HG02759 (cell line): Measurements from ENCODE around the gene CHTOP.

ENCODE experiments used
- ATAC-seq: cut with Tn5 transposase; IDR thresholded peaks from one replicate; pipeline ENCODE4 v1.9.1; 2021; ENCODE audit warnings: mild to moderate bottlenecking, moderate library complexity; ENCODE audit not compliant: unreplicated experiment

The CHTOP gene

DNA sequence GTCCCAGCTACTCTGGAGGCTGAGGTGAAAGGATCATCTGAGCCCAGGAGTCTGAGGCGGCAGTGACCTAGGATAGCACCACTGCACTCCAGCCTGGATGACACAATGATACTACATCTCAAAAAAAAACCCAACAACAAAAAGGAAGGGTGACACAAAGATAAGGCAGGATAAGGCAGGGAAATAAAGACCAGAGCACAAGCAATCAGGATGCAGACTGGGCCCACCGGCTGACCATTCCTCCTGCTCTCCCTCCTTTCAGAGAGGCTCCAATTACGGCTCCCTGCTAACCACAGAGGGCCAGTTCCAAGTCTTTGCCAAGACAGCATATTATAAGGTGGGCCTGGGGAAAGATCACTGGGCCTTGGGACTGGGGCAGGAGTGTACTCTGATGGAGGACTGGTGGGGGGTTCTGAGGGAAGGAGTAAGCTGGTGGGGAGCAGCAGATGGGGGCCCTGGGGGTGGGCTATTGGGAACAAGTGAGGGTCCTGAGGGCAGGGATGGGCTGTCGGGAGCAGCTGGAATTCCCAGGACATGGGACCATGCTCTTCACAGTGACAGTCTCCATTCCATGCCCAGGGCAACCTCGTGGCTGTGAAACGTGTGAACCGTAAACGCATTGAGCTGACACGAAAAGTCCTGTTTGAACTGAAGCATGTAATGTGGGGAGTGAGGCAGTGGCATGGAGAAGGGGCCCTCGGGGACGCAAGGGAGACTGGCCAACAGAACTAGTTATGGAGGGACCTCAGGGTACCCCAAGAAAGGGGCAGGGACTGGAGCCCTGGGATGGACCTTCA lies 51.9 kb downstream of the CHTOP start:
- no peak for ATAC-seq

DNA sequence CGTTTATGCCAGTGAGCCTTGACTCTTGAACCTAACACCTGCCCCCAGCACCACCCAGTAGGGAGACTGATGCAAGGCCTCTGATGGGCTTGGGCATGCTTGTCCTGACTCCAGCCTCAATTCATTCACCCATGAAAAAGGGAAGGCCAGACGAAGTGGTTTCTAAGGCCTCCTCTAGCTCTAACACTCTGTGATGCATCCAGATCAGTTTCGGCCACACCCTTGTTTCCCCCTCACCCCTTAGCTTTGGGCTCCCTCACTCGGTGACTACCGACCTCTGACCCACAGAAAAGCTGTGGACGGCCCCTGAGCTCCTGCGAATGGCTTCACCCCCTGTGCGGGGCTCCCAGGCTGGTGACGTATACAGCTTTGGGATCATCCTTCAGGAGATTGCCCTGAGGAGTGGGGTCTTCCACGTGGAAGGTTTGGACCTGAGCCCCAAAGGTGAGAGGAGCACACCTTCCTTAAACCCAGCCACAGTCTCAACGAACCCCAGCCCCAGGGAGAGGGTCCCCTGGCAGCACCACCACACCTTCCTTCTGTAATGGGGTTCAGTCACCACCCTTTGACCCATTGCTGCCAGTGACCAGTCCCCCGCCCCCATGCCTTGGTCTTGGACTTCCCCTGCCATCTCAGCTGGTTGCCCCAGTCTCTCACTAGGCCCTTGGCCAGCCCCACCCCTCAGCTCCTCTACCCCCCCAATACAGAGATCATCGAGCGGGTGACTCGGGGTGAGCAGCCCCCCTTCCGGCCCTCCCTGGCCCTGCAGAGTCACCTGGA lies 53.7 kb downstream of the CHTOP start:
- no peak for ATAC-seq

DNA sequence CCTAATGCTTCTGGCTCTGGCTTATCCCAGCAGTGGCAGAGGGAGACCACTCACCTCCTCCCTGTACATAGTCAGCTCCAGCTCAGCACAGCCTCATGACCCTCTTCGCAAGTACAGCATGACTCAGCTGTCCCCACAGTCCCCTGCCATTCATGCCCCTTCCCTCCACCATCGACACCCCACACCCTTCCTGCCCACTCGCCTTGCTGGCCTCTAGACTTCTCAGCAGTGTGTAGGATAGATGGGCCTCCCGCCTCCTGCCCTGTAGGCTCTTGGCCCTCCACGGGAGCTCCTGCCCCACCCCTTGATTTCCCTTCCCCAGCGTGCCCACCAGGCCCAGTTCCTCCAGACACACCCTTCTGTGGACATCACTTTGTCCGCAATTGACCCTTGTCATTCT lies 54.4 kb downstream of the CHTOP start:
- ATAC-seq, result no peak

DNA sequence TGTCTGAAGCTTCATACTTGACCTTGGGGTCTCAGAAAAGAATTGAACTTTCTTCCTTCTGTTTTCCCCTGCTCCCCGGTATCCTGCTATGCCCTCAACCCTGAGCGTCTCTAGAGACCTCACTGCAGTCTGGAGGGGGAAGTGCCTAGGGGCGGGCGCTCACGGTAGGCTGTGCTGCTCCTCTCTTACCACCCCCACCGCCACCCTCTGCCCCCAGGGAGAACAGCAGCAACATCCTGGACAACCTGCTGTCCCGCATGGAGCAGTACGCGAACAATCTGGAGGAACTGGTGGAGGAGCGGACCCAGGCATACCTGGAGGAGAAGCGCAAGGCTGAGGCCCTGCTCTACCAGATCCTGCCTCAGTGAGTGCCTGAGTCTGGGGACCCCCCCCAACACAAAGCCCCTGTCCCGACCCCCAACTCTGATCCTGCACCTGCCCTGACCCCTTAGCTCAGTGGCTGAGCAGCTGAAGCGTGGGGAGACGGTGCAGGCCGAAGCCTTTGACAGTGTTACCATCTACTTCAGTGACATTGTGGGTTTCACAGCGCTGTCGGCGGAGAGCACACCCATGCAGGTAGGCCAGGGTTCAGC lies 55.0 kb downstream of the CHTOP start:
- ATAC-seq, result no peak

DNA sequence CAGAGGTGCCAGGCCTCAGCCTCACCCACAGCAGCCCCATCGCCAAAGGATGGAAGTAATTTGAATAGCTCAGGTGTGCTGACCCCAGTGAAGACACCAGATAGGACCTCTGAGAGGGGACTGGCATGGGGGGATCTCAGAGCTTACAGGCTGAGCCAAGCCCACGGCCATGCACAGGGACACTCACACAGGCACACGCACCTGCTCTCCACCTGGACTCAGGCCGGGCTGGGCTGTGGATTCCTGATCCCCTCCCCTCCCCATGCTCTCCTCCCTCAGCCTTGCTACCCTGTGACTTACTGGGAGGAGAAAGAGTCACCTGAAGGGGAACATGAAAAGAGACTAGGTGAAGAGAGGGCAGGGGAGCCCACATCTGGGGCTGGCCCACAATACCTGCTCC lies 59.6 kb downstream of the CHTOP start:
- ATAC-seq, result no peak
